ENCODE data around the gene NPR3. TPM values are rescaled to one million over a fixed set of nuclear protein-coding genes. Genes with fewer than 3 reads are reported as not detected.
A peak's percentile ranks its signal among the peaks of the same experiment; 100 is the strongest.

Gene NPR3
- total RNA-seq, 1 experiment from 2014 or later, result not detected

GRCh38 chr5:32690153-32690552, 21.0 kb upstream of the NPR3 start:
- Histone ChIP-seq H3K27ac (ENCODE audit: insufficient read length, low read depth, low read length) (no peak overlapping the region), H3K23me2 (ENCODE audit: insufficient read length, low read depth, low read length, poor library complexity, severe bottlenecking) (no peaks in the 10 kb centered on the region)

More at GRCh38 chr5:32690153-32690552, 21.0 kb upstream of the NPR3 start:
- Histone ChIP-seq H3T11ph (ENCODE audit: low read length) (no peak overlapping the region), H3K27me3 (ENCODE audit: insufficient read depth, low read length) (no peaks in the 10 kb centered on the region), H2BK20ac (ENCODE audit: low read depth, low read length, poor library complexity, severe bottlenecking) (no peak overlapping the region), H3K9ac (ENCODE audit: extremely low read depth, insufficient read length, low read length) (no peak overlapping the region), H3K79me1 (ENCODE audit: insufficient read depth, low read depth, low read length, poor library complexity, severe bottlenecking) (no peaks in the 10 kb centered on the region), H2BK15ac (ENCODE audit: low read depth, low read length) (no peak overlapping the region), H3K4me2 (ENCODE audit: insufficient read depth, insufficient read length, low read length) (no peak overlapping the region), H4K20me1 (ENCODE audit: control insufficient read depth, insufficient read depth, insufficient read length) (no peaks in the 10 kb centered on the region), H3K4ac (ENCODE audit: low read depth, low read length) (no peak overlapping the region), H4K8ac (replicated peaks; ENCODE audit: insufficient read length, low read depth, low read length) (no peak overlapping the region), H3K4me1 (ENCODE audit: insufficient read depth, low read length) (no peaks in the 10 kb centered on the region), H3K14ac (ENCODE audit: insufficient read depth, low read length) (no peak overlapping the region), H3K23ac (ENCODE audit: insufficient read length, low read depth, low read length) (no peak overlapping the region), H3K79me2 (ENCODE audit: insufficient read depth, low read length) (no peaks in the 10 kb centered on the region), H2BK5ac (ENCODE audit: insufficient read length, low read length) (no peak overlapping the region), H3K18ac (ENCODE audit: insufficient read length, low read depth, low read length) (no peak overlapping the region), H4K91ac (ENCODE audit: insufficient read length, low read depth, low read length) (no peak overlapping the region), H2BK12ac (ENCODE audit: insufficient read length, low read depth, low read length) (no peak overlapping the region), H2AK5ac (ENCODE audit: insufficient read length, low read length) (no peak overlapping the region), H2AFZ (ENCODE audit: low read length) (no peak overlapping the region), H3K9me3 (ENCODE audit: control insufficient read depth, low read depth, low read length) (no peaks in the 10 kb centered on the region), H3K56ac (ENCODE audit: insufficient read length, low read depth, low read length) (no peak overlapping the region), H2BK120ac (ENCODE audit: low read depth, low read length, poor library complexity, severe bottlenecking) (no peak overlapping the region), H4K5ac (ENCODE audit: insufficient read length, low read depth, low read length) (no peak overlapping the region)
- no peaks in the 10 kb centered on the region for H3K4me1 Mint-ChIP-seq
- no peak for DNase-seq
- no peak overlapping the region for H3K27ac Mint-ChIP-seq
- H3K27me3 Mint-ChIP-seq (ENCODE audit: low read depth), result no peaks in the 10 kb centered on the region
- WGBS (ENCODE audit: extremely low coverage, insufficient read length, low lambda C conversion rate), result no CpG with 5 or more reads among the region's 2 CpGs
- peaks cover 5 to 10% (median 8%) of the 10 kb centered on the region in 3 experiments for H3K36me3 Mint-ChIP-seq (ENCODE audit: insufficient read depth in 1 of 3, low read depth in 3 of 3)
- peaks cover 10 to 12% of the 10 kb centered on the region in 2 experiments for H3K9me3 Mint-ChIP-seq
- no peak overlapping the region for H3K4me3 Mint-ChIP-seq
- TF ChIP-seq CTCF (conservative IDR thresholded peaks at IDR 0.05), result peak; percentile 43; the same call in 2 of the 3 replicates

Data from H9 (cell line).